T-helper 1 cell (primary cell): ENCODE results near the gene DUOXA1.
"Not testable (repeated sequence)": the region's sequence is repeated elsewhere in the genome, so short reads cannot be mapped to it uniquely, and the experiment has no call there.

Experiments used
- DNase-seq, 5 donors: peaks; one replicate each; pipeline ENCODE4 v3.0.0-alpha.2; 2012 to 2020

Gene DUOXA1

GRCh38 chr15:45112143-45112590, 17.5 kb downstream of the DUOXA1 start:
- DNase-seq, result no peak

- no peak for DNase-seq
Observed at GRCh38 chr15:45111390-45112142, 18.1 kb downstream of the DUOXA1 start.

- DNase-seq, result no peak
Observed at GRCh38 chr15:45110256-45110820, 19.3 kb downstream of the DUOXA1 start.

- DNase-seq, result no peak
Observed at GRCh38 chr15:45107941-45108630, 21.6 kb downstream of the DUOXA1 start.

GRCh38 chr15:45106002-45106790, 23.5 kb downstream of the DUOXA1 start:
- no peak for DNase-seq

GRCh38 chr15:45105586-45105985, 24.1 kb downstream of the DUOXA1 start:
- DNase-seq, result no peak

GRCh38 chr15:45104170-45104569, 25.5 kb downstream of the DUOXA1 start:
- not testable (repeated sequence) for DNase-seq

- DNase-seq, result no peak
Observed at GRCh38 chr15:45102226-45102625, 27.5 kb downstream of the DUOXA1 start.

- DNase-seq, result no peak
Observed at GRCh38 chr15:45101749-45102148, 27.9 kb downstream of the DUOXA1 start.

GRCh38 chr15:45100884-45101625, 28.6 kb downstream of the DUOXA1 start:
- no peak for DNase-seq

- no peak for DNase-seq
Observed at GRCh38 chr15:45099549-45100165, 30.0 kb downstream of the DUOXA1 start.

- DNase-seq, result no peak
Observed at GRCh38 chr15:45097466-45097865, 32.2 kb downstream of the DUOXA1 start.

GRCh38 chr15:45095661-45096060, 34.0 kb downstream of the DUOXA1 start:
- no peak for DNase-seq

GRCh38 chr15:45094358-45094730, 35.3 kb downstream of the DUOXA1 start:
- no peak for DNase-seq

- DNase-seq, result no peak
Observed at GRCh38 chr15:45093622-45094357, 35.9 kb downstream of the DUOXA1 start.

- DNase-seq, result no peak
Observed at GRCh38 chr15:45093013-45093412, 36.7 kb downstream of the DUOXA1 start.

- no peak for DNase-seq
Observed at GRCh38 chr15:45091576-45091975, 38.1 kb downstream of the DUOXA1 start.

- DNase-seq, result no peak
Observed at GRCh38 chr15:45091161-45091560, 38.5 kb downstream of the DUOXA1 start.

GRCh38 chr15:45089712-45090373, 39.8 kb downstream of the DUOXA1 start:
- no peak for DNase-seq
